ENCODE measurements around the gene TMCO5A. TPM values are rescaled to one million over a fixed set of nuclear protein-coding genes. Genes with fewer than 3 reads are reported as not detected.
A peak's percentile ranks its signal among the peaks of the same experiment; 100 is the strongest.

Gene TMCO5A
- total RNA-seq, 2 donors from 2014 or later: not detected

GRCh38 chr15:37932549-37932948, 1.9 kb upstream of the TMCO5A start:
- Mint-ChIP-seq H3K9me3 (no peaks in the 10 kb centered on the region), H3K4me3 (no peak overlapping the region), H3K4me1 (peaks cover 10% of the 10 kb centered on the region), H3K36me3 (ENCODE audit: low read depth) (no peaks in the 10 kb centered on the region), H3K27me3 (ENCODE audit: insufficient read depth) (no peaks in the 10 kb centered on the region), H3K27ac (no peak overlapping the region)
- TF ChIP-seq, protein P1, sequence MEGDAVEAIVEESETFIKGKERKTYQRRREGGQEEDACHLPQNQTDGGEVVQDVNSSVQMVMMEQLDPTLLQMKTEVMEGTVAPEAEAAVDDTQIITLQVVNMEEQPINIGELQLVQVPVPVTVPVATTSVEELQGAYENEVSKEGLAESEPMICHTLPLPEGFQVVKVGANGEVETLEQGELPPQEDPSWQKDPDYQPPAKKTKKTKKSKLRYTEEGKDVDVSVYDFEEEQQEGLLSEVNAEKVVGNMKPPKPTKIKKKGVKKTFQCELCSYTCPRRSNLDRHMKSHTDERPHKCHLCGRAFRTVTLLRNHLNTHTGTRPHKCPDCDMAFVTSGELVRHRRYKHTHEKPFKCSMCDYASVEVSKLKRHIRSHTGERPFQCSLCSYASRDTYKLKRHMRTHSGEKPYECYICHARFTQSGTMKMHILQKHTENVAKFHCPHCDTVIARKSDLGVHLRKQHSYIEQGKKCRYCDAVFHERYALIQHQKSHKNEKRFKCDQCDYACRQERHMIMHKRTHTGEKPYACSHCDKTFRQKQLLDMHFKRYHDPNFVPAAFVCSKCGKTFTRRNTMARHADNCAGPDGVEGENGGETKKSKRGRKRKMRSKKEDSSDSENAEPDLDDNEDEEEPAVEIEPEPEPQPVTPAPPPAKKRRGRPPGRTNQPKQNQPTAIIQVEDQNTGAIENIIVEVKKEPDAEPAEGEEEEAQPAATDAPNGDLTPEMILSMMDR (conservative IDR thresholded peaks at IDR 0.05): no peak
- Histone ChIP-seq H3K9ac (ENCODE audit: extremely low read depth, low read length, poor library complexity, severe bottlenecking) (no peak overlapping the region), H3K9me3 (ENCODE audit: control insufficient read depth, low read length) (no peaks in the 10 kb centered on the region), H3K27me3 (ENCODE audit: control insufficient read depth, insufficient read depth, low read length, poor library complexity, severe bottlenecking) (no peaks in the 10 kb centered on the region), H3K4me3 (ENCODE audit: low read length) (no peak overlapping the region), H3K27ac (ENCODE audit: low read depth, low read length) (no peak overlapping the region), H3K36me3 (ENCODE audit: control insufficient read depth, insufficient read depth, low read length) (no peaks in the 10 kb centered on the region), H3K4me1 (ENCODE audit: control insufficient read depth, insufficient read depth, low read length) (no peaks in the 10 kb centered on the region)
- DNase-seq: no peak
- 88 to 92% methylated on average over 2 to 3 of the region's 3 CpGs for WGBS, 2 experiments (ENCODE audit: insufficient coverage in 1 of 2, insufficient read length in 1 of 2)

GRCh38 chr15:37933666-37934065, 774 bp upstream of the TMCO5A start:
- no peaks in the 10 kb centered on the region for H3K9me3 ChIP-seq (ENCODE audit: control insufficient read depth, low read length)
- no peaks in the 10 kb centered on the region for H3K27me3 Mint-ChIP-seq (ENCODE audit: insufficient read depth)
- no peak for DNase-seq
- no peaks in the 10 kb centered on the region for H3K4me1 ChIP-seq (ENCODE audit: control insufficient read depth, insufficient read depth, low read length)
- no peaks in the 10 kb centered on the region for H3K9me3 Mint-ChIP-seq
- H3K27ac Mint-ChIP-seq: no peak overlapping the region
- H3K4me1 Mint-ChIP-seq: peaks cover 10% of the 10 kb centered on the region
- no peak overlapping the region for H3K4me3 ChIP-seq (ENCODE audit: low read length)
- TF ChIP-seq, protein P1 (conservative IDR thresholded peaks at IDR 0.05): no peak
- no peak overlapping the region for H3K4me3 Mint-ChIP-seq
- no peak overlapping the region for H3K9ac ChIP-seq (ENCODE audit: extremely low read depth, low read length, poor library complexity, severe bottlenecking)
- 75 to 91% methylated on average over 1 of the region's 1 CpG for WGBS, 2 experiments (ENCODE audit: insufficient coverage in 1 of 2, insufficient read length in 1 of 2)
- H3K27me3 ChIP-seq (ENCODE audit: control insufficient read depth, insufficient read depth, low read length, poor library complexity, severe bottlenecking): no peaks in the 10 kb centered on the region
- H3K27ac ChIP-seq (ENCODE audit: low read depth, low read length): no peak overlapping the region
- H3K36me3 ChIP-seq (ENCODE audit: control insufficient read depth, insufficient read depth, low read length): no peaks in the 10 kb centered on the region
- H3K36me3 Mint-ChIP-seq (ENCODE audit: low read depth): no peaks in the 10 kb centered on the region

- no peaks in the 10 kb centered on the region for H3K36me3 Mint-ChIP-seq (ENCODE audit: low read depth)
- H3K27me3 ChIP-seq (ENCODE audit: control insufficient read depth, insufficient read depth, low read length, poor library complexity, severe bottlenecking): no peaks in the 10 kb centered on the region
- H3K4me3 ChIP-seq (ENCODE audit: low read length): no peak overlapping the region
- peak; percentile 70 for DNase-seq
- H3K9me3 ChIP-seq (ENCODE audit: control insufficient read depth, low read length): no peaks in the 10 kb centered on the region
- H3K27me3 Mint-ChIP-seq (ENCODE audit: insufficient read depth): no peaks in the 10 kb centered on the region
- H3K27ac Mint-ChIP-seq: no peak overlapping the region
- 60 to 76% methylated on average over 3 of the region's 3 CpGs for WGBS, 2 experiments (ENCODE audit: insufficient coverage in 1 of 2, insufficient read length in 1 of 2)
- no peak overlapping the region for H3K4me3 Mint-ChIP-seq
- no peak overlapping the region for H3K9ac ChIP-seq (ENCODE audit: extremely low read depth, low read length, poor library complexity, severe bottlenecking)
- no peak overlapping the region for H3K27ac ChIP-seq (ENCODE audit: low read depth, low read length)
- peaks cover 3% of the 10 kb centered on the region for H3K4me1 Mint-ChIP-seq
- H3K36me3 ChIP-seq (ENCODE audit: control insufficient read depth, insufficient read depth, low read length): no peaks in the 10 kb centered on the region
- H3K4me1 ChIP-seq (ENCODE audit: control insufficient read depth, insufficient read depth, low read length): no peaks in the 10 kb centered on the region
- TF ChIP-seq, protein P1 (conservative IDR thresholded peaks at IDR 0.05): no peak
- H3K9me3 Mint-ChIP-seq: peaks cover 3% of the 10 kb centered on the region
These were observed 6.4 kb downstream of the TMCO5A start for GRCh38 chr15:37940876-37941275.
